AG04450 (cell line): ENCODE data around the gene CD200. TPM values are rescaled to one million over a fixed set of nuclear protein-coding genes. Genes with fewer than 3 reads are reported as not detected.

ENCODE experiments used
- polyA plus RNA-seq: library from polyadenylated mRNA; depleted of rRNA; stranded (reverse); fragments of >200 nt; gene quantifications from 2 replicates; pipeline ENCODE4 v1.2.3, GENCODE V29; 2011; rRNA removed

The CD200 gene
- polyA plus RNA-seq, 1 experiment: 3.4 TPM

Other genes starting within 250 kb of the CD200 start
- gene C3orf52, start 246.8 kb upstream of the CD200 start, polyA plus RNA-seq: 5.8 and 7.0 TPM in 2 replicates
- gene GCSAM, start 199.9 kb upstream of the CD200 start, polyA plus RNA-seq: not detected in 2 replicates
- not detected in 2 replicates for gene SLC9C1, start 38.9 kb upstream of the CD200 start, polyA plus RNA-seq
- gene BTLA, start 166.3 kb downstream of the CD200 start, polyA plus RNA-seq: not detected in 2 replicates
- 44.5 and 60.7 TPM in 2 replicates for gene ATG3, start 228.8 kb downstream of the CD200 start, polyA plus RNA-seq
- gene SLC35A5, start 228.9 kb downstream of the CD200 start, polyA plus RNA-seq: 40.5 and 53.6 TPM in 2 replicates